ENCODE data around the gene PPFIA2.
"Not testable (repeated sequence)": the region's sequence is repeated elsewhere in the genome, so short reads cannot be mapped to it uniquely, and the experiment has no call there.

PPFIA2 gene

GRCh38 chr12:81668475-81668874 lies 90.7 kb downstream of the PPFIA2 start:
- DNase-seq (ENCODE audit: low read depth): peak; percentile 92

DNA sequence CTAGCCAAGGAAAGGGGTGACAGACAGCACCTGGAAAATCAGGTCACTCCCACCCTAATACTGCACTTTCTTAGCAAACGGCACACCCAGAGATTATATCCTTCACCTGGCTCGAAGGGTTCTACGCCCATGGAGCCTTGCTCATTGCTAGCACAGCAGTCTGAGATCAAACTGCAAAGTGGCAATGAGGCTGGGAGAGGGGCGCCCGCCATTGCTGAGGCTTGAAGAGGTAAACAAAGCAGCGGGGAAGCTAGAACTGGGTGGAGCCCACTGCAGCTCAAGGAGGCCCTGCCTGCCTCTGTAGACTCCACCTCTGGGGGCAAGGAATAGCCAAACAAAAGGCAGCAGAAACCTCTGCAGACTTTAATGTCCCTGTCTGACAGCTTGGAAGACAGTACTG lies 99.8 kb downstream of the PPFIA2 start:
- not testable (repeated sequence) for DNase-seq (ENCODE audit: low read depth)

GRCh38 chr12:81644503-81644902 lies 114.6 kb downstream of the PPFIA2 start:
- DNase-seq (ENCODE audit: low read depth): peak; percentile 35

GRCh38 chr12:81639196-81639595 lies 120.0 kb downstream of the PPFIA2 start:
- DNase-seq (ENCODE audit: low read depth): peak; percentile 1

- no peak for DNase-seq (ENCODE audit: low read depth)
These were observed 126.0 kb downstream of the PPFIA2 start for GRCh38 chr12:81633127-81633526.

DNA sequence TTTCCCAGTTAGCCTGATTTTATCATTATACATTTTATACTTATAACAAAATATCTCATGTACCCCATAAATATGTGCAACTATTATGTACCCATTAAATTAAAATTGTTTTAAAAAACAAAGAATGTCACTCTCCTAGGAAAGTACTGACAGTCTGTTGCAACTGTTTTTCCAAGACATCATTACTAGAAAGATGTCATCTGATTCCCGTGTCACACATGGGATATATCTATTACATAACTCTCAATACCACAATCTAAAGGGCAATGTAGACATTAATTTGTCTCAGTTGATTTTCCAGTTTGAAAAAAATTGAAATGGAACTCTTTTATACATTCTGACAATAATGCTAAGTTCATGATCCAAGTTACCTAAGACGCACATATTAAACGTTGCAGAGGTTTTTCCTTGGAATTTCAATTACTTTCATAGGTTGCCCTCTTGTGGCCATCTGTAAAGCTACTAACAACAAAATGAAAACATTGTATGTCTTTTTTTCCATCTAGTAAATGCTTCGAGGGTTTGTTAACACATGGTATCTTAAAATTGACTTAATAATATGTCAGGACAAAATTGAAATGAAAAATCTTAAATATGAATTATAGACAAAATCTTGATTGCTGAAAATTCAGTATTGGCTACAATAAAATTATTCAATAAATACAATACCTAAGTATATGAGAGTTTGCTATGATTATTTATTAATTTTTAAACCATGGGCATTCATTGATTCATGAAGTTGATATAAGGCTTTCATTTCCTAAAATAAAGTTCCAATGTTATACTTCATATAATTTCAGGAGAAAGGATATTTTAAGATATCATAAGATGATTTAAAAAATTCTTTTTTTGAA lies 131.6 kb downstream of the PPFIA2 start:
- DNase-seq (ENCODE audit: low read depth): peak; percentile 32

- DNase-seq (ENCODE audit: low read depth): no peak
These were observed 132.7 kb downstream of the PPFIA2 start for GRCh38 chr12:81626406-81626805.

GRCh38 chr12:81617915-81618314 lies 141.2 kb downstream of the PPFIA2 start:
- no peak for DNase-seq (ENCODE audit: low read depth)

DNA sequence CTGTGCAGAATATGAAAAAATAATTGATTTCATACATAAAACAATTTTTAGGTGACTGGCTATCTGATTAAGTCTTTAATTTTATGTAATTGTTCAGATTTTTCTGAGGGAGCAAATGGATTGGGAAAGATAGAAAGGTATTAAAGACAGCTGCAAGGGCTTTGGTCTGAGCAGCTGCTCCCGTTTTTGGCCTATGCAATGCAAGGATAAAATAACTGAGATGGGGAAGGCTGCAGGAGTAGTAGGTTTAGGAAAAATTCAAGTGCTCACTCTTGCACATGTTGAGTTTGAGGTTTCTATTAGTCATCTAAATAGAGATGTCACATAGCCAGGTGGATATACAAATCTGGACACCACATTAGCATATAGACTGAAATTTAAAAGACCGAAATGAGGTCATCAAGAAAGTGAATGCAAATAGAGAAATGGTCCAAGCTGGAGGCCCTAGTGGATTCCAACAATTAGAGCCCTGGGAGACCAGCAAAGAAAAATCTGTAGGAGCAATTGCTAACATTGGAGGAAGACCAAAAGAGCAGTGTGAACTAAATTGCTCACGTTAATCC lies 144.0 kb downstream of the PPFIA2 start:
- DNase-seq (ENCODE audit: low read depth): no peak

DNA sequence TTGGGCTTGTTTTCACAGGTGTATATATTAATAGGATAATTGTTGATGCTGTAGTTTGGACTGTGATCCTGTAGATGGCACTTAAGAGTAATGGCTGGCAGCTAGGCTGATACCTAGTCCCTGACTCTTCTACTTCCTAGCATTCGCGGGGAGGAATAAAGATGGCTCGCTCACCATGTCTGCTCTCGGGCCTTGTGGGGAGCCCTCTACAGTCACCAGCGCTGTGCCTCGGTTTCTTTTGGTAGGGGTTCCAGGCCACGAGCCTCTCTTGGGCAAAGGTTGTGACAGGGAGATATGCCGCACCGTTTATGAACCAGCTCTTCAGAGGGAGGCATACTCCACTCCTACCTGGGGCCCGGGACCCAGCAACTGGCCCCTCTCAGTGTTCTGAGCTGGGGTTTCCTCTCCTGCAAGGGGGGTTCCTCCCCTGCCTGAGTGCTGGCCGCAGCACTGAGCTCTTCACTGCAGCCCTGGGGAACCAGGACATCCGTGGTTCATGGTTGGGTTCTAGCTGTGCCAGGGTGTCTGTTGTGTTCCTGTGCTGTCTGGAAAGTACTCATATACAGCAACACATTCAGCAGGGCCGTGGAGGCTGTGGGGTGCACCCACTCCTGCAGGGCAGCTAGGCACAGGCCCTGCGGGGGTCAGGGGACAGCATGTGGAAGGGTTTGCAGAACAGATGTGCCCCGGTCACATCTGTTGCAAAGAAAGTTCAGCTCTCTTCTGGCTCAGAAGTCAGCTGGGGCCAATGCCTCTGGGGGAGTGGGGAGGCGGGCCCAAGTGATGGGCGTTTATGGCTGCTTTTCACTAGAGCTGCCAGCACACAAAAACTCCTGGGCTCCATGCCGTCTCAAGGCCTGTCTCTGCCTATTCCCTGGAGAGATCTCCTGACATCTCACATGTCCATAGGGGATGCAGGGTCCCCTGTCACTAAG lies 147.9 kb downstream of the PPFIA2 start:
- no peak for DNase-seq (ENCODE audit: low read depth)

- DNase-seq (ENCODE audit: low read depth): no peak
These were observed 161.1 kb downstream of the PPFIA2 start for GRCh38 chr12:81597928-81598604.

- DNase-seq (ENCODE audit: low read depth): no peak
These were observed 162.6 kb downstream of the PPFIA2 start for GRCh38 chr12:81596558-81596957.

GRCh38 chr12:81591256-81591655 lies 167.9 kb downstream of the PPFIA2 start:
- DNase-seq (ENCODE audit: low read depth): no peak

DNA sequence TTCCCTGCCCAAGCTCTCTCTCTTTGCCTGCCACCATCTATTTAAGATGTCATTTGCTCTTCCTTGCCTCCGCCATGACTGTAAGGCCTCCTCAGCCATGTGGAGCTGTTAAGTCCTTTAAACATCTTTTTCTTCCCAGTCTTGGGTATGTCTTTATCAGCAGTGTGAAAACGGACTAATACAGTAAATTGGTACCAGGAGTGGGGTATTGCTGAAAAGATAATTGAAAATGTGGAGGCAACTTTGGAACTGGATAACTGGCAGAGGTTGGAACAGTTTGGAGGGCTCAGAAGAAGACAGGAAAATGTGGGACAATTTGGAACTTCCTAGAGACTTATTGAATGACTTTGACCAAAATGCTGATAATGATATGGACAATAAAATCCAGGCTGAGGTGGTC lies 168.4 kb downstream of the PPFIA2 start:
- DNase-seq (ENCODE audit: low read depth): not testable (repeated sequence)

- DNase-seq (ENCODE audit: low read depth): no peak
These were observed 170.7 kb downstream of the PPFIA2 start for GRCh38 chr12:81588235-81589008.

- no peak for DNase-seq (ENCODE audit: low read depth)
These were observed 173.4 kb downstream of the PPFIA2 start for GRCh38 chr12:81585787-81586186.

- peak; percentile 18 for DNase-seq (ENCODE audit: low read depth)
These were observed 185.9 kb downstream of the PPFIA2 start for GRCh38 chr12:81573228-81573627.

DNA sequence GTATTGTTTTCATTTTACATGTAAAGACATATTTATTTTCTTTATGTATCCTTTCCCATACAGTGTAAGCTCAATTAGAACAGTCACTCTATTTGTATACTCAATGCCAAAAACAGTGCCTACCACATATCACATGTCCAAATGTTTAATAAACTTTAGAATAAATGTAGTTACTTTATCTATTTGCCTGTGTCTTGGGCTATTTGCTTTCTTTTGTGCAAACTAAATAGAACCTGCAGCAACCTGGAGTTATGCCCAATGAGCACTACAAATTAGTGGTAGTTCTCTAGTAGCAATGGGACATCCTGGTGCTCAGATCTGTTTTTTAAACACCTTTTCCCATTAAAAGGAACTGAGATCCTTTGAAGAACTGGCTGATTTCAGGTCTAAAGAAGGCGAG lies 186.7 kb downstream of the PPFIA2 start:
- no peak for DNase-seq (ENCODE audit: low read depth)

DNA sequence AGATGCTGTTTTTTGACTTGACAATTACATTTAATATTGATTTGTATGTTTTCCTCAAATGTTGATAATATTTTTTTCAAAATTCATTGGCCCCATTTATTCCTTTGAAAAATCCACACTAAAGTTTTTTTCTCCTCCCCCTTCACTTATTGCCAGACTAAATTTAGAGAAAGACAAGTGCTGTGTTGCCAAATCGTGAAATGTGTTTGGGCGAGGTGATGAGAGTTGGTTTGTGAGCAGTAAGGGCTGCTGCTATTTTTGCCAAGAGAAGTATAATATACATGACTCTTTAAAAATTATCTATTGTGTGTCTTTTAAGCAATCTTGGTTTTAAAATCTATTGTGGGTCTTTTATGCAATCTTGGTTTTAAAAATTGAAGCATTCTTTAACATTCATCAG lies 188.9 kb downstream of the PPFIA2 start:
- no peak for DNase-seq (ENCODE audit: low read depth)

DNA sequence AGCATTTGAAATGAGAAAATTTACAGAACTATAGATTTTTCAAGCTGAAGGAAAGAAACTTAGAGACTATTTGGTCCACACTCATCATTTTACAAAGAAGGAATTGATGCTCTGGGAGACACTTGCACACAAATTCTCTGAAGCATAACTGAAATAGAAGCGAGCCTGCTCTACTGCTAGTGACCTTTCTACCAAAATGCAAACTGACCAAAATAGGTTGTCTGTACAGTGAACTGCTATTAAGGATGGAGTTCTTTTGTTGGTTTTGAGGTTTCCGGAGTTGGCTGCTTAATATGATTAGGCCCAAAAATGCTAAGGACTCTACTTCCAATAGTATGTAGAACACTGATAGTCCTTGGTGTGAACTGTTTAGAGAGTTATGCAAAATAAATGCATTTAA lies 194.9 kb downstream of the PPFIA2 start:
- DNase-seq (ENCODE audit: low read depth): no peak

GRCh38 chr12:81558031-81558430 lies 201.1 kb downstream of the PPFIA2 start:
- DNase-seq (ENCODE audit: low read depth): peak; percentile 67
